ENCODE measurements around the gene NOC2L. TPM values are rescaled to one million over a fixed set of nuclear protein-coding genes. Genes with fewer than 3 reads are reported as not detected.

The NOC2L gene
- total RNA-seq, 1 donor from 2014 or later, result 50.6 TPM

GRCh38 chr1:1004420-1004779, 45.3 kb upstream of the NOC2L start:
- Mint-ChIP-seq H3K27ac (ENCODE audit: unreplicated experiment) (peak overlapping the region; percentile 86), H3K4me3 (ENCODE audit: unreplicated experiment) (no peak overlapping the region), H3K4me1 (ENCODE audit: low read depth) (peaks cover 23% of the 10 kb centered on the region), H3K27me3 (ENCODE audit: low read depth) (no peaks in the 10 kb centered on the region), H3K9me3 (ENCODE audit: low read depth) (no peaks in the 10 kb centered on the region), H3K36me3 (ENCODE audit: low read depth) (peaks cover 7% of the 10 kb centered on the region)
- no peak for TF ChIP-seq CTCF (IDR thresholded peaks at IDR 0.05)
- DNase-seq (ENCODE audit: low spot score), result no peak

- TF ChIP-seq CTCF (IDR thresholded peaks at IDR 0.05), result no peak
- H3K4me3 Mint-ChIP-seq (ENCODE audit: unreplicated experiment), result no peak overlapping the region
- peaks cover 5% of the 10 kb centered on the region for H3K36me3 Mint-ChIP-seq (ENCODE audit: low read depth)
- H3K9me3 Mint-ChIP-seq (ENCODE audit: low read depth), result no peaks in the 10 kb centered on the region
- no peak overlapping the region for H3K27ac Mint-ChIP-seq (ENCODE audit: unreplicated experiment)
- no peak for DNase-seq (ENCODE audit: low spot score)
- peaks cover 23% of the 10 kb centered on the region for H3K4me1 Mint-ChIP-seq (ENCODE audit: low read depth)
- no peaks in the 10 kb centered on the region for H3K27me3 Mint-ChIP-seq (ENCODE audit: low read depth)
Measured at GRCh38 chr1:1003618-1004419, 44.8 kb upstream of the NOC2L start.

GRCh38 chr1:1001057-1001783, 42.2 kb upstream of the NOC2L start:
- DNase-seq (ENCODE audit: low spot score), result no peak
- H3K27me3 Mint-ChIP-seq (ENCODE audit: low read depth), result no peaks in the 10 kb centered on the region
- peak overlapping the region; percentile 99 for H3K27ac Mint-ChIP-seq (ENCODE audit: unreplicated experiment)
- peaks cover 4% of the 10 kb centered on the region for H3K36me3 Mint-ChIP-seq (ENCODE audit: low read depth)
- peak overlapping the region; percentile 91 for H3K4me3 Mint-ChIP-seq (ENCODE audit: unreplicated experiment)
- H3K4me1 Mint-ChIP-seq (ENCODE audit: low read depth), result peaks cover 29% of the 10 kb centered on the region
- H3K9me3 Mint-ChIP-seq (ENCODE audit: low read depth), result no peaks in the 10 kb centered on the region
- no peak for TF ChIP-seq CTCF (IDR thresholded peaks at IDR 0.05)

- peaks cover 29% of the 10 kb centered on the region for H3K4me1 Mint-ChIP-seq (ENCODE audit: low read depth)
- peak overlapping the region; percentile 99 for H3K27ac Mint-ChIP-seq (ENCODE audit: unreplicated experiment)
- DNase-seq (ENCODE audit: low spot score), result peak; percentile 97
Measured at GRCh38 chr1:1000357-1001056, 41.5 kb upstream of the NOC2L start.

More at GRCh38 chr1:1000357-1001056, 41.5 kb upstream of the NOC2L start:
- no peaks in the 10 kb centered on the region for H3K27me3 Mint-ChIP-seq (ENCODE audit: low read depth)
- peak overlapping the region; percentile 91 for H3K4me3 Mint-ChIP-seq (ENCODE audit: unreplicated experiment)
- TF ChIP-seq CTCF (IDR thresholded peaks at IDR 0.05), result no peak
- no peaks in the 10 kb centered on the region for H3K9me3 Mint-ChIP-seq (ENCODE audit: low read depth)
- H3K36me3 Mint-ChIP-seq (ENCODE audit: low read depth), result peaks cover 4% of the 10 kb centered on the region

Measured in chondrocyte (in vitro differentiated cells).